H1 (cell line): ENCODE data around the gene ANKRD13B. TPM values are rescaled to one million over a fixed set of nuclear protein-coding genes. Genes with fewer than 3 reads are reported as not detected.
A peak's percentile ranks its signal among the peaks of the same experiment; 100 is the strongest.

Source experiments
- CTCF ChIA-PET: fragments of 300-600 bp; sonication (Branson Sonifier 250); formaldehyde crosslinking; loops from one replicate; lab custom pipeline; 2021; ENCODE audit not compliant: partially characterized antibody; lab: Charles Lee
- POLR2A ChIA-PET: fragments of 300-600 bp; sonication (Branson Sonifier 250); formaldehyde crosslinking; loops from one replicate; lab custom pipeline; 2021; ENCODE audit warnings: inconsistent platforms; ENCODE audit not compliant: partially characterized antibody; lab: Charles Lee
- DNase-seq, 2 experiments: peaks; one replicate each; pipeline versions ENCODE4 v3.0.0 to v3.0.0-alpha.2; 2010 to 2022; ENCODE audit warnings: low spot score in 2 of 2, low read depth in 1 of 2, mixed read lengths in 1 of 2
- FAIRE-seq: peaks from 2 replicates; lab custom pipeline; 2011; peaks lifted over from hg19 to GRCh38; lab: Jason Lieb, UNC
- H2AFZ ChIP-seq: 2 replicates; pipeline ENCODE4 v1.8.1; 2012; ENCODE audit warnings: low read length, inconsistent platforms
- H2AK5ac ChIP-seq: 2 replicates; pipeline ENCODE4 v1.6.1; 2013; ENCODE audit warnings: low read depth, low read length
- H2BK120ac ChIP-seq: replicated peaks from 2 replicates; pipeline ENCODE3; 2013; ENCODE audit warnings: low read depth, low read length, inconsistent platforms
- H2BK12ac ChIP-seq: 2 replicates; pipeline ENCODE4 v1.6.1; 2013; ENCODE audit warnings: low read depth, low read length
- H2BK15ac ChIP-seq: 2 replicates; pipeline ENCODE4 v1.6.1; 2013; ENCODE audit warnings: low read length
- H2BK20ac ChIP-seq: 2 replicates; pipeline ENCODE4 v1.6.1; 2013; ENCODE audit warnings: low read length
- H2BK5ac ChIP-seq: 2 replicates; pipeline ENCODE4 v1.6.1; 2013; ENCODE audit warnings: low read depth, low read length
- H3K14ac ChIP-seq: 2 replicates; pipeline ENCODE4 v1.6.1; 2013; ENCODE audit warnings: inconsistent platforms; ENCODE audit not compliant: insufficient read length
- H3K18ac ChIP-seq: 2 replicates; pipeline ENCODE4 v1.6.1; 2013; ENCODE audit warnings: low read length; ENCODE audit errors: extremely low read depth
- H3K23ac ChIP-seq: 2 replicates; pipeline ENCODE4 v1.6.1; 2013; ENCODE audit warnings: inconsistent platforms; ENCODE audit not compliant: insufficient read length
- H3K23me2 ChIP-seq: 2 replicates; pipeline ENCODE4 v1.6.1; 2013; ENCODE audit warnings: low read depth, low read length
- H3K27ac ChIP-seq: 2 replicates; pipeline ENCODE4 v1.6.1; 2011; ENCODE audit warnings: low read depth, low read length, inconsistent platforms
- H3K27me3 ChIP-seq, 4 experiments: replicated peaks in 1 of 4; 1 replicate in 1 of 4; 2 replicates in 3 of 4; pipeline versions ENCODE4 v1.6.1 to v1.8.1; 2011 to 2013; ENCODE audit warnings: low read length in 3 of 4, mild to moderate bottlenecking in 3 of 4, inconsistent platforms in 2 of 4, mixed read lengths in 2 of 4, moderate library complexity in 1 of 4; ENCODE audit not compliant: control insufficient read depth in 3 of 4, insufficient read depth in 3 of 4; ENCODE audit errors: extremely low read depth in 1 of 4
- H3K36me3 ChIP-seq, 4 experiments: 2 replicates each; pipeline versions ENCODE4 v1.6.1 to v1.8.1; 2011 to 2013; ENCODE audit warnings: mild to moderate bottlenecking in 4 of 4, low read length in 3 of 4, moderate library complexity in 2 of 4, control low read depth in 1 of 4, inconsistent platforms in 1 of 4; ENCODE audit not compliant: insufficient read depth in 4 of 4, control insufficient read depth in 2 of 4
- H3K4ac ChIP-seq: replicated peaks from 2 replicates; pipeline ENCODE3; 2013; ENCODE audit warnings: low read length, low read depth, mixed read lengths, inconsistent platforms; ENCODE audit not compliant: insufficient read length
- H3K4me1 ChIP-seq, 4 experiments: replicated peaks in 1 of 4; 1 replicate in 1 of 4; 2 replicates in 3 of 4; pipeline versions ENCODE4 v1.6.1 to v1.8.1; 2011 to 2013; ENCODE audit warnings: low read length in 3 of 4, inconsistent platforms in 2 of 4, mixed read lengths in 1 of 4; ENCODE audit not compliant: insufficient read depth in 4 of 4, control insufficient read depth in 3 of 4
- H3K4me2 ChIP-seq, 2 experiments: 2 replicates each; pipeline versions ENCODE4 v1.6.1 to v1.8.1; 2011 to 2013; ENCODE audit warnings: low read depth in 2 of 2, low read length in 2 of 2, control low read depth in 1 of 2, inconsistent platforms in 1 of 2, mild to moderate bottlenecking in 1 of 2; ENCODE audit not compliant: insufficient read depth in 1 of 2
- H3K4me3 ChIP-seq, 4 experiments: fragments of 200-600, 300-600 bp in 1 of 4; sonication (generic), shearing (Covaris generic), sonication (Bioruptor Twin) in 1 of 4; 2 replicates each; pipeline versions ENCODE4 v1.5.1 to v1.8.1; 2011 to 2016; ENCODE audit warnings: low read length in 4 of 4, low read depth in 3 of 4, control low read depth in 2 of 4, inconsistent platforms in 2 of 4, mild to moderate bottlenecking in 2 of 4, mixed read lengths in 1 of 4, moderate library complexity in 1 of 4; ENCODE audit not compliant: insufficient read depth in 2 of 4; ENCODE audit errors: extremely low read depth in 1 of 4
- H3K56ac ChIP-seq: replicated peaks from 2 replicates; pipeline ENCODE3; 2013; ENCODE audit warnings: low read depth, mild to moderate bottlenecking, mixed read lengths, low read length, inconsistent platforms; ENCODE audit not compliant: insufficient read length
- H3K79me1 ChIP-seq: 2 replicates; pipeline ENCODE4 v1.6.1; 2013; ENCODE audit warnings: low read depth, low read length, control low read depth
- H3K79me2 ChIP-seq, 2 experiments: 2 replicates each; pipeline versions ENCODE4 v1.6.1 to v1.8.1; 2012 to 2013; ENCODE audit warnings: low read length in 2 of 2, mild to moderate bottlenecking in 2 of 2, inconsistent platforms in 1 of 2; ENCODE audit not compliant: insufficient read depth in 2 of 2, control insufficient read depth in 1 of 2
- H3K9ac ChIP-seq, 4 experiments: replicated peaks in 1 of 4; 1 replicate in 1 of 4; 2 replicates in 3 of 4; pipeline versions ENCODE4 v1.6.1 to v1.8.1; 2011 to 2013; ENCODE audit warnings: low read depth in 3 of 4, low read length in 3 of 4, control low read depth in 2 of 4, mild to moderate bottlenecking in 2 of 4, moderate library complexity in 2 of 4, inconsistent platforms in 1 of 4; ENCODE audit errors: extremely low read depth in 1 of 4
- H3K9me3 ChIP-seq, 2 experiments: 2 replicates each; pipeline versions ENCODE4 v1.6.1 to v1.8.1; 2012 to 2013; ENCODE audit warnings: mild to moderate bottlenecking in 2 of 2, moderate library complexity in 2 of 2, control low read depth in 1 of 2, inconsistent platforms in 1 of 2, low read depth in 1 of 2, low read length in 1 of 2, mixed read lengths in 1 of 2; ENCODE audit not compliant: insufficient read depth in 2 of 2
- H4K20me1 ChIP-seq, 2 experiments: replicated peaks in 1 of 2; 2 replicates each; pipeline versions ENCODE3 to v1.8.1; 2011 to 2013; ENCODE audit warnings: inconsistent platforms in 2 of 2, low read length in 2 of 2, mild to moderate bottlenecking in 1 of 2; ENCODE audit not compliant: insufficient read depth in 2 of 2, control insufficient read depth in 1 of 2
- H4K5ac ChIP-seq: 2 replicates; pipeline ENCODE4 v1.6.1; 2013; ENCODE audit warnings: low read length, low read depth, mixed read lengths, inconsistent platforms; ENCODE audit not compliant: insufficient read length
- H4K8ac ChIP-seq: 2 replicates; pipeline ENCODE4 v1.8.0; 2013; ENCODE audit warnings: mild to moderate bottlenecking, moderate library complexity, low read length, inconsistent platforms; ENCODE audit not compliant: insufficient read depth; ENCODE audit errors: extremely low read depth
- H4K91ac ChIP-seq: replicated peaks from 2 replicates; pipeline ENCODE3; 2013; ENCODE audit warnings: low read length, mixed read lengths, inconsistent platforms; ENCODE audit not compliant: insufficient read length
- CREB1 ChIP-seq: IDR thresholded peaks from 2 replicates; pipeline ENCODE4 v1.6.1; 2012; ENCODE audit warnings: inconsistent platforms
- FOSL1 ChIP-seq: IDR thresholded peaks from 2 replicates; pipeline ENCODE4 v1.6.1; 2011; ENCODE audit warnings: mild to moderate bottlenecking, low read depth, low read length, moderate library complexity; ENCODE audit not compliant: insufficient read depth
- RAD21 ChIP-seq, 2 experiments: IDR thresholded peaks in 1 of 2; conservative IDR thresholded peaks in 1 of 2; 2 replicates each; pipeline ENCODE4 v1.6.1; 2011; ENCODE audit warnings: low read depth in 2 of 2, low read length in 2 of 2, improper control_type of control experiment in 1 of 2, inconsistent platforms in 1 of 2, mild to moderate bottlenecking in 1 of 2, moderate library complexity in 1 of 2
- polyA plus RNA-seq, 7 experiments: library from polyadenylated mRNA; depleted of rRNA in 3 of 7; stranded (reverse) in 5 of 7; unstranded in 2 of 7; fragments of >200 nt in 5 of 7; fragments of 200-250 nt in 2 of 7; gene quantifications; 1 replicate in 5 of 7; 2 replicates in 1 of 7; 4 replicates in 1 of 7; pipeline versions ENCODE4 v1.2.1 to v1.2.3, GENCODE V29; 2011 to 2013; ENCODE audit warnings: missing spikeins in 2 of 7, mixed read lengths in 2 of 7
- total RNA-seq: library from RNA; stranded (reverse); fragmentation: NEBNext Ultra II Directional; extraction: Animal tissue kit (Norgen Biotek cat#: 25700); gene quantifications from 2 replicates; pipeline ENCODE4 v1.2.1, GENCODE V29; 2021

The ANKRD13B gene
- total and polyA plus RNA-seq, 2 of the 8 experiments (the other 6 are each of a cell fraction or from before 2014, with no cell fraction given): 16.4 to 48.5 TPM

DNA sequence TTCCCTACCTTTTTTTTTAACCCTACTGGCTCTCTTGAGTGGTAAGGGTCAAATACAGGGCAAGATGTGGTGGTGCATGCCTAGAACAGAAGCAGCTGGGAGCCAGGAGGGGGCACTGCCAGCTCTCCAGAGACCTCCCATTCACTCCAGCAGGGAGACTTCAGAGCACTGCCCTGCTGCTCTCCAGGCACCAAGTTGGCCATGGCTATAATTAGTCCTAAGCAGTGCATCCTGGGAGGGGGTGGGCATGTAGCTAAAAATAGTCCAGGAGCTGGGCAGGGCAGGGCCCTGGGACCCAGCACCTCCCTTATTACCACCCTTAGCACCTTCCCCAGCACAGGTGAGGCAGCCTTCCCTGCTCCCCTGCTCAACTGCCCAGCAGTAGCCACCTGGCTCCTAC is 26.3 kb downstream of the ANKRD13B start:
- Histone ChIP-seq H3K36me3 (no peaks in the 10 kb centered on the region), H3K79me2 (no peaks in the 10 kb centered on the region), H4K8ac (no peak overlapping the region), H3K18ac (no peak overlapping the region), H3K14ac (no peak overlapping the region), H2BK15ac (no peak overlapping the region), H3K79me1 (no peaks in the 10 kb centered on the region), H3K27ac (no peak overlapping the region), H3K23ac (no peak overlapping the region), H3K23me2 (peaks cover 25% of the 10 kb centered on the region), H3K9me3 (no peaks in the 10 kb centered on the region), H3K4ac (no peak overlapping the region), H3K56ac (no peak overlapping the region), H3K9ac (no peak overlapping the region), H3K4me3 (no peak overlapping the region), H2BK5ac (no peak overlapping the region), H4K20me1 (peaks cover 5 to 6% of the 10 kb centered on the region in 2 experiments), H3K4me1 (peaks cover 21 to 47% (median 36%) of the 10 kb centered on the region in 4 experiments), H2BK20ac (no peak overlapping the region), H3K27me3 (peaks cover 22 to 74% (median 58%) of the 10 kb centered on the region in 4 experiments), H2AFZ (no peak overlapping the region), H4K5ac (no peak overlapping the region), H3K4me2 (no peak overlapping the region), H2BK12ac (no peak overlapping the region), H4K91ac (peak overlapping the region; percentile 5), H2AK5ac (peak overlapping the region; percentile 54; the same call in 1 of the 2 replicates), H2BK120ac (no peak overlapping the region)
- ChIA-PET CTCF (interaction anchor here (0.8 to 13.1 kb wide), 10 partner anchors 9 to 50 kb away, joined by 3 to 193 read pairs (median 38); partner anchors contain the start of genes ABHD15, ANKRD13B and TP53I13), POLR2A (no interaction called here)
- DNase-seq (no peak), FAIRE-seq (no peak)
- TF ChIP-seq FOSL1 (no peak), RAD21 (IDR thresholded peaks at IDR 0.05 in 1 of 2, conservative IDR thresholded peaks at IDR 0.05 in 1 of 2; ENCODE audit: low read depth in 2 of 2, low read length in 2 of 2) (peak; percentile 57 to 76), CREB1 (no peak)
